H1 (cell line): ENCODE data around the gene SCRN1.

Experiments used
- ASH2L ChIP-seq: fragments of 200-600, 300-600 bp; sonication (generic); IDR thresholded peaks from one replicate; pipeline ENCODE4 v1.7.1; 2017; ENCODE audit warnings: low read length
- EZH2 ChIP-seq: fragments of 200-600 bp; sonication (generic); IDR thresholded peaks from 2 replicates; pipeline ENCODE4 v1.7.1; 2012; ENCODE audit warnings: low read depth, mild to moderate bottlenecking, moderate library complexity, low read length, inconsistent platforms; ENCODE audit not compliant: severe bottlenecking
- GABPA ChIP-seq: IDR thresholded peaks from 2 replicates; pipeline ENCODE4 v1.6.1; 2011; ENCODE audit warnings: mild to moderate bottlenecking, low read length, moderate library complexity, borderline replicate concordance; ENCODE audit not compliant: insufficient read depth
- POLR2A ChIP-seq, 2 experiments: IDR thresholded peaks; 1 replicate in 1 of 2; 2 replicates in 1 of 2; pipeline ENCODE4 v1.6.1; 2011; ENCODE audit warnings: low read depth in 2 of 2, low read length in 2 of 2, mild to moderate bottlenecking in 2 of 2; ENCODE audit errors: control extremely low read depth in 1 of 2
- POLR2AphosphoS5 ChIP-seq: IDR thresholded peaks from 2 replicates; pipeline ENCODE4 v1.6.1; 2011; ENCODE audit warnings: low read depth, low read length
- SUZ12 ChIP-seq: fragments of 200-600 bp; sonication (generic); IDR thresholded peaks from 2 replicates; pipeline ENCODE4 v1.6.1; 2012; ENCODE audit warnings: mild to moderate bottlenecking, inconsistent platforms, low read length, moderate library complexity, mixed read lengths
- TBP ChIP-seq: IDR thresholded peaks from 2 replicates; pipeline ENCODE4 v1.6.1; 2011; ENCODE audit warnings: low read depth, low read length, improper control_type of control experiment
- TF ChIP-seq, protein P1 (sequence below), 3 experiments: IDR thresholded peaks; 1 replicate in 2 of 3; 2 replicates in 1 of 3; pipeline versions ENCODE4 v1.5.1 to v1.6.1; 2011; ENCODE audit warnings: low read length in 3 of 3, mild to moderate bottlenecking in 3 of 3, inconsistent platforms in 2 of 3, low read depth in 1 of 3, moderate library complexity in 1 of 3; ENCODE audit not compliant: insufficient read depth in 1 of 3; ENCODE audit errors: control extremely low read depth in 1 of 3

- TF ChIP-seq, protein P1, sequence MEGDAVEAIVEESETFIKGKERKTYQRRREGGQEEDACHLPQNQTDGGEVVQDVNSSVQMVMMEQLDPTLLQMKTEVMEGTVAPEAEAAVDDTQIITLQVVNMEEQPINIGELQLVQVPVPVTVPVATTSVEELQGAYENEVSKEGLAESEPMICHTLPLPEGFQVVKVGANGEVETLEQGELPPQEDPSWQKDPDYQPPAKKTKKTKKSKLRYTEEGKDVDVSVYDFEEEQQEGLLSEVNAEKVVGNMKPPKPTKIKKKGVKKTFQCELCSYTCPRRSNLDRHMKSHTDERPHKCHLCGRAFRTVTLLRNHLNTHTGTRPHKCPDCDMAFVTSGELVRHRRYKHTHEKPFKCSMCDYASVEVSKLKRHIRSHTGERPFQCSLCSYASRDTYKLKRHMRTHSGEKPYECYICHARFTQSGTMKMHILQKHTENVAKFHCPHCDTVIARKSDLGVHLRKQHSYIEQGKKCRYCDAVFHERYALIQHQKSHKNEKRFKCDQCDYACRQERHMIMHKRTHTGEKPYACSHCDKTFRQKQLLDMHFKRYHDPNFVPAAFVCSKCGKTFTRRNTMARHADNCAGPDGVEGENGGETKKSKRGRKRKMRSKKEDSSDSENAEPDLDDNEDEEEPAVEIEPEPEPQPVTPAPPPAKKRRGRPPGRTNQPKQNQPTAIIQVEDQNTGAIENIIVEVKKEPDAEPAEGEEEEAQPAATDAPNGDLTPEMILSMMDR (IDR thresholded peaks at IDR 0.05; ENCODE audit: control extremely low read depth in 1 of 3, insufficient read depth in 1 of 3, low read depth in 1 of 3, low read length in 3 of 3) = no peak; a peak in 1 of 4 replicates
- TF ChIP-seq POLR2A (IDR thresholded peaks at IDR 0.05; ENCODE audit: control extremely low read depth in 1 of 2, low read depth in 2 of 2, low read length in 2 of 2) = no peak
- no peak for TF ChIP-seq SUZ12
- TF ChIP-seq POLR2AphosphoS5 = no peak; the same call in 1 of the 2 replicates
- no peak; the same call in 1 of the 2 replicates for TF ChIP-seq TBP
- TF ChIP-seq ASH2L = peak; percentile 74
- TF ChIP-seq EZH2 = no peak
- no peak for TF ChIP-seq GABPA
These were observed 38.7 kb upstream of the SCRN1 start, which contains the start of gene PLEKHA8 for GRCh38 chr7:30028216-30028748.
